Retina (tissue), 1 donor: ENCODE results near the gene BAZ2B.
"Not testable (repeated sequence)": the region's sequence is repeated elsewhere in the genome, so short reads cannot be mapped to it uniquely, and the experiment has no call there.

Experiments
- DNase-seq: peaks from one replicate; pipeline ENCODE4 v3.0.0-alpha.2; 2016

The BAZ2B gene

GRCh38 chr2:159571540-159572260, 44.6 kb downstream of the BAZ2B start:
- DNase-seq: no peak

GRCh38 chr2:159564081-159564480, 52.3 kb downstream of the BAZ2B start:
- no peak for DNase-seq

- no peak for DNase-seq
These were observed 54.1 kb downstream of the BAZ2B start for GRCh38 chr2:159562248-159562647.

- no peak for DNase-seq
These were observed 54.6 kb downstream of the BAZ2B start for GRCh38 chr2:159561786-159562185.

- no peak for DNase-seq
These were observed 55.1 kb downstream of the BAZ2B start for GRCh38 chr2:159561242-159561641.

- no peak for DNase-seq
These were observed 57.3 kb downstream of the BAZ2B start for GRCh38 chr2:159559034-159559433.

GRCh38 chr2:159558479-159558878, 57.9 kb downstream of the BAZ2B start:
- DNase-seq: no peak

GRCh38 chr2:159557437-159558034, 58.8 kb downstream of the BAZ2B start:
- DNase-seq: no peak

GRCh38 chr2:159555651-159556392, 60.5 kb downstream of the BAZ2B start:
- no peak for DNase-seq

- no peak for DNase-seq
These were observed 62.6 kb downstream of the BAZ2B start for GRCh38 chr2:159553727-159554126.

- DNase-seq: no peak
These were observed 64.5 kb downstream of the BAZ2B start for GRCh38 chr2:159551806-159552205.

GRCh38 chr2:159550231-159550630, 66.1 kb downstream of the BAZ2B start:
- no peak for DNase-seq

GRCh38 chr2:159549234-159549633, 67.1 kb downstream of the BAZ2B start:
- DNase-seq: no peak

GRCh38 chr2:159546716-159547430, 69.5 kb downstream of the BAZ2B start:
- DNase-seq: no peak

- no peak for DNase-seq
These were observed 70.3 kb downstream of the BAZ2B start for GRCh38 chr2:159546039-159546438.

- no peak for DNase-seq
These were observed 71.3 kb downstream of the BAZ2B start for GRCh38 chr2:159545085-159545484.

- no peak for DNase-seq
These were observed 74.2 kb downstream of the BAZ2B start for GRCh38 chr2:159542101-159542500.

- no peak for DNase-seq
These were observed 76.6 kb downstream of the BAZ2B start for GRCh38 chr2:159539701-159540100.

GRCh38 chr2:159538801-159539200, 77.5 kb downstream of the BAZ2B start:
- no peak for DNase-seq

- DNase-seq: not testable (repeated sequence)
These were observed 81.1 kb downstream of the BAZ2B start for GRCh38 chr2:159535261-159535660.

GRCh38 chr2:159531475-159531874, 84.9 kb downstream of the BAZ2B start:
- DNase-seq: no peak

- no peak for DNase-seq
These were observed 89.9 kb downstream of the BAZ2B start for GRCh38 chr2:159526433-159526832.

GRCh38 chr2:159525012-159525411, 91.3 kb downstream of the BAZ2B start:
- DNase-seq: no peak
